ENCODE data around the gene ALPP. TPM values are rescaled to one million over a fixed set of nuclear protein-coding genes. Genes with fewer than 3 reads are reported as not detected.

Gene ALPP
- total and polyA plus RNA-seq, 2 donors (not counting 3 experiments of a cell fraction or from before 2014, with no cell fraction given): not detected

DNA sequence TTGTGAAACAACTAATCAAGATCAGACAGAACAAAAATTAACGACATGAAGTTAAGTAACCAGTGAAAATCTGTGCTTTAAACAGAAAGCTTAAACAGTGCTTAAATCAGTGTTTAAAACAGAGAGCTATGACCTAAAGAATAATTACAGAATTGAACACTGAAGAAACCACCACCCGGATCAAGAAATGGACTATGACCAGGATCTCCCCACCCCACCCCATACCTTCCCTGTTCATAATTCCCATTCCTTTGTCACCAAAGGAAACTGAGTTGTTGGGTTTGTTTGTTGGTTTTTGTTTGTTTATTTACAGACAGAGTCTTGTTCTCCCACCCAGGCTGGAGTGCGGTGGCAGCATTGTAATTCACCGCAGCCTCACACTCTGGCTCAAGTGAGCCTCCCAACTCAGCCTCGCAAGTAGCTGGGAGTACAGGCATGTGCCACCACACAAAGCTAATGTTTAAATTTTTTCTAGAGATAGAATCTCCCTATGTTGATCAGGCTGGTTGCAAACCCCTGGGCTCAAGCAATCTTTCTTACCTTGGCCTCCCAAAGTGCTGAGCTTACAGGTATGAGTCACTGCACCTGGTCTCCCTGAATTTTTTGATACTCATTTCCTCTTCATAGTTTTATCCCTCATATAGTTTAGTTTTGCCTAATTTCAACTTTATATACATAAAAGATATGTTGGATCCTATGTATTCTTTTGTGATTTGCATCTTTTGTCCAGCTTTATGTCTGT is 19.9 kb downstream of the ALPP start:
- H3K27me3 ChIP-seq (ENCODE audit: control insufficient read depth in 2 of 2, insufficient read depth in 2 of 2, low read length in 2 of 2): peaks cover 0 to 5% of the 10 kb centered on the region in 2 experiments
- H3K9me1 ChIP-seq (replicated peaks; ENCODE audit: control insufficient read depth, extremely low read depth, insufficient read depth, low read length): no peaks in the 10 kb centered on the region
- FAIRE-seq (no peak), DNase-seq (ENCODE audit: low read depth, low spot score) (no peak)
- H3K36me3 ChIP-seq (ENCODE audit: control insufficient read depth in 2 of 2, extremely low read depth in 1 of 2, insufficient read depth in 2 of 2, low read length in 2 of 2): no peaks in the 10 kb centered on the region
- no peaks in the 10 kb centered on the region for H3K9me3 ChIP-seq (replicated peaks; ENCODE audit: control insufficient read depth, insufficient read depth, low read length)
- no peak overlapping the region for H3K9ac ChIP-seq (replicated peaks; ENCODE audit: extremely low read depth, insufficient read depth, low read length)
- no peaks in the 10 kb centered on the region for H3K4me1 ChIP-seq (ENCODE audit: control insufficient read depth, extremely low read depth, insufficient read depth, low read length)
- no peaks in the 10 kb centered on the region for H3K79me2 ChIP-seq (ENCODE audit: control insufficient read depth, insufficient read depth, low read length)
- H3K4me3 ChIP-seq (replicated peaks in 1 of 3; ENCODE audit: insufficient read depth in 1 of 3, low read depth in 1 of 3, low read length in 3 of 3): no peak overlapping the region
- no peak overlapping the region for H3K4me2 ChIP-seq (ENCODE audit: insufficient read depth, low read length)
- no peak overlapping the region for H2AFZ ChIP-seq (ENCODE audit: low read depth, low read length)
- no TSS peak for BruUV-seq (replicated peaks)
- no peak for TF ChIP-seq GATA2 (IDR thresholded peaks at IDR 0.05; ENCODE audit: insufficient read depth, insufficient read length, low read depth, low read length)
- no peak for TF ChIP-seq FOS (IDR thresholded peaks at IDR 0.05; ENCODE audit: borderline replicate concordance, insufficient read depth, low read length)
- intact Hi-C loops (cut with micrococcal nuclease): no loop called here
- dilution Hi-C loops (cut with MboI; ENCODE audit: extremely low pct_ligation_motif_present, low sequenced_read_pairs): no loop called here
- ChIA-PET CTCF (interaction anchor here (1.2 to 1.4 kb wide), 3 partner anchors 13 to 36 kb away, joined by 3 to 5 read pairs (median 4); no protein-coding TSS in a partner anchor), POLR2A (no interaction called here)
- no peak overlapping the region for H3K27ac ChIP-seq (ENCODE audit: insufficient read depth, low read depth, low read length)
- H4K20me1 ChIP-seq (replicated peaks; ENCODE audit: control insufficient read depth, extremely low read depth, insufficient read depth, low read length): no peaks in the 10 kb centered on the region

GRCh38 chr2:232400256-232401015 is 21.9 kb downstream of the ALPP start:
- Histone ChIP-seq H3K79me2 (ENCODE audit: control insufficient read depth, insufficient read depth, low read length) (no peaks in the 10 kb centered on the region), H3K36me3 (ENCODE audit: control insufficient read depth in 2 of 2, extremely low read depth in 1 of 2, insufficient read depth in 2 of 2, low read length in 2 of 2) (no peaks in the 10 kb centered on the region), H3K9me3 (replicated peaks; ENCODE audit: control insufficient read depth, insufficient read depth, low read length) (no peaks in the 10 kb centered on the region), H3K4me2 (ENCODE audit: insufficient read depth, low read length) (no peak overlapping the region), H3K9ac (replicated peaks; ENCODE audit: extremely low read depth, insufficient read depth, low read length) (no peak overlapping the region), H3K9me1 (replicated peaks; ENCODE audit: control insufficient read depth, extremely low read depth, insufficient read depth, low read length) (no peaks in the 10 kb centered on the region), H3K27me3 (ENCODE audit: control insufficient read depth in 2 of 2, insufficient read depth in 2 of 2, low read length in 2 of 2) (peaks cover 0 to 5% of the 10 kb centered on the region in 2 experiments), H2AFZ (ENCODE audit: low read depth, low read length) (no peak overlapping the region), H3K27ac (ENCODE audit: insufficient read depth, low read depth, low read length) (no peak overlapping the region), H3K4me3 (replicated peaks in 1 of 3; ENCODE audit: insufficient read depth in 1 of 3, low read depth in 1 of 3, low read length in 3 of 3) (no peak overlapping the region), H3K4me1 (ENCODE audit: control insufficient read depth, extremely low read depth, insufficient read depth, low read length) (no peaks in the 10 kb centered on the region), H4K20me1 (replicated peaks; ENCODE audit: control insufficient read depth, extremely low read depth, insufficient read depth, low read length) (no peaks in the 10 kb centered on the region)
- no peak for FAIRE-seq
- intact Hi-C loops (cut with micrococcal nuclease): no loop called here
- TF ChIP-seq JUN (IDR thresholded peaks at IDR 0.05; ENCODE audit: borderline replicate concordance, insufficient read depth, insufficient read length, low read depth): no peak
- TF ChIP-seq POLR2A (IDR thresholded peaks at IDR 0.05; ENCODE audit: low read depth, low read length): no peak
- TF ChIP-seq GATA2 (IDR thresholded peaks at IDR 0.05; ENCODE audit: insufficient read depth, insufficient read length, low read depth, low read length): no peak
- no peak for TF ChIP-seq FOS (IDR thresholded peaks at IDR 0.05; ENCODE audit: borderline replicate concordance, insufficient read depth, low read length)
- TF ChIP-seq, protein P1, sequence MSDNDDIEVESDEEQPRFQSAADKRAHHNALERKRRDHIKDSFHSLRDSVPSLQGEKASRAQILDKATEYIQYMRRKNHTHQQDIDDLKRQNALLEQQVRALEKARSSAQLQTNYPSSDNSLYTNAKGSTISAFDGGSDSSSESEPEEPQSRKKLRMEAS (IDR thresholded peaks at IDR 0.05; ENCODE audit: insufficient read depth, insufficient read length): no peak
- TF ChIP-seq, protein P2, sequence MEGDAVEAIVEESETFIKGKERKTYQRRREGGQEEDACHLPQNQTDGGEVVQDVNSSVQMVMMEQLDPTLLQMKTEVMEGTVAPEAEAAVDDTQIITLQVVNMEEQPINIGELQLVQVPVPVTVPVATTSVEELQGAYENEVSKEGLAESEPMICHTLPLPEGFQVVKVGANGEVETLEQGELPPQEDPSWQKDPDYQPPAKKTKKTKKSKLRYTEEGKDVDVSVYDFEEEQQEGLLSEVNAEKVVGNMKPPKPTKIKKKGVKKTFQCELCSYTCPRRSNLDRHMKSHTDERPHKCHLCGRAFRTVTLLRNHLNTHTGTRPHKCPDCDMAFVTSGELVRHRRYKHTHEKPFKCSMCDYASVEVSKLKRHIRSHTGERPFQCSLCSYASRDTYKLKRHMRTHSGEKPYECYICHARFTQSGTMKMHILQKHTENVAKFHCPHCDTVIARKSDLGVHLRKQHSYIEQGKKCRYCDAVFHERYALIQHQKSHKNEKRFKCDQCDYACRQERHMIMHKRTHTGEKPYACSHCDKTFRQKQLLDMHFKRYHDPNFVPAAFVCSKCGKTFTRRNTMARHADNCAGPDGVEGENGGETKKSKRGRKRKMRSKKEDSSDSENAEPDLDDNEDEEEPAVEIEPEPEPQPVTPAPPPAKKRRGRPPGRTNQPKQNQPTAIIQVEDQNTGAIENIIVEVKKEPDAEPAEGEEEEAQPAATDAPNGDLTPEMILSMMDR (IDR thresholded peaks at IDR 0.05; ENCODE audit: extremely low read depth in 1 of 2, insufficient read depth in 1 of 2, low read depth in 1 of 2, low read length in 2 of 2): no peak
- no peak for TF ChIP-seq POLR2AphosphoS5 (IDR thresholded peaks at IDR 0.05; ENCODE audit: insufficient read depth, low read depth, low read length)
- ChIA-PET POLR2A (no interaction called here), CTCF (interaction anchor here (0.9 kb wide), 1 partner anchor 14 kb away, joined by 4 read pairs; no protein-coding TSS in a partner anchor)
- dilution Hi-C loops (cut with MboI; ENCODE audit: extremely low pct_ligation_motif_present, low sequenced_read_pairs): no loop called here
- no TSS peak for BruUV-seq (replicated peaks)
- DNase-seq (ENCODE audit: low read depth, low spot score): no peak
